Hematopoietic multipotent progenitor cell treated with erythropoietin and hydrocortisone succinate and interleukin-3 and kit ligand, for 8 days (in vitro differentiated cells): ENCODE measurements around the gene TBC1D3I.

Experiments used
- DNase-seq: peaks from one replicate; pipeline ENCODE4 v3.0.0-alpha.2; 2015

The TBC1D3I gene

DNA sequence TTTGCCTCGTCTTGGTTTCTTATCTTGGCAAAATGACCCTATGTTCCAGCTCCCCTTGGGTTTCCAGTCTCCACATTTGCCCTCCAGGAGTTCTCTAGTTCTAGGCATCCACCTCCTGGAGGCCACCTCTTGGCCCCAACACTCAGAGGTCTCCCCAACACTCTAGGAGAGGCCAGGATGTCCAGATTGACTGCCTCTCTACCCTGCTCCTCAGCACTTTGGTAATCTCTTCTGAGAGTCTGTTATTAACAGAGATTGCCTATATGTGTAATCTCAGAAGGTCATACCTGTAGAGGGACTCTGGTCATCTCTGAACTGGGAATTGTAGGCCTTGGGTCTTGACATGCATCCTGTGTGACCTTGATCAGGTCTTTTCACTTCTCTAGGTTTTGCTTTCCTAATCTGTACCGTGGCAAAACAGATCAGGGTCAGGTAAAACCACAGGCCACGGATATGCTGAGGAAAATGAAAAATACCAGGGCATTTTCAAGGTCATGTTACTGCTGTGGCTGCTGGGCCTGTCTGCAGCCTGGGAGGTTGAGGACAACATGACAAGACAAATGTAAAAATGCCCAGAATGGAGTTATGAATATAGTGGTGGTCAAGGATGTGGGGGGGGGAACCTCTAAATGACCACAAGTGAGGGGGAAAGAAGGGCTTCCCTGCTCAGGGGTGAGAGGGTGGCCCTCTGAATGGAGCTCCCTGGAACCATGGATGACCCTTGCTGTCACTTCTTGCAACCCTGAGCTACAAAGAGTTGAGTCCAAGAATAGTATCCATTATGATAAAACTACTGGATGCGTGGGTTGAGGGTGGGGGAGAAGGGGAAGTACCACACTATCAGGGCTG, 58.5 kb downstream of the TBC1D3I start:
- DNase-seq: no peak

DNA sequence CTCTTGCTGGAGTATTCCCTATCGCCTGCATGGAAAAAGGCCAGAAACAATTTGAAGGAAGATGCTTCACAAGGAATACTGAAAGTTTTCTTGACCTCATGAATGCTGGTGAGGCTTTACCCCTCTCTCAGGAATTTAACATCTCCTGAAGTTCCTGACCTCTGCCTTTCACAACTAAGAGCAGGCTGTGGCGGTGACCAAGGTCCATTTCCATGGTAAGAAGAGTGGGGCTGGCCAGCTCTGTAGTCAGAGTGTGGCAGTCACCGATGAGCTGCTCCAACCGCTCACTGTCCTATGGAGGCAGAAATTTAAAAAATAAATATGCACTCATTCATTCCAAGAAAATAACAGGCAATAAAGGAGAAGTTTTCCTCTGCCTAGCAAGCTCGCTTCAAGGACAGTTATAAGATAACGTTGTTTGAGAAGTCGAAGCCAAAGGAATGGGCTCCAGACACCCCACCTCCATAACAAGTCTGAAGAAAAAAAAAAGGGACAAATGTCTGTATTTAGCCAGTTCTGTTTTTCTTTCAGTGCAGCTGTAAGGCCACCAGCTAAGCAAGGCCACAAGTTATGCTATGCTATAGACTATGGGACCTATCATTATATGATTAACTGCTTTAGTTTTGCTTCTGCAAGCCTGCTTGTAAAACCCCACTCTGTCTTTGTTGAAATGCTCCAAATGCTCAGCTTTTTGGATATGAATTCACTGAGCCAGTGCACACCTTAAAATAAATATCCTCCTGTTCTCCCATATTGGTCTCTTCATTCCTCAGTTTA, 59.5 kb downstream of the TBC1D3I start:
- no peak for DNase-seq
